K562 (cell line): Measurements from ENCODE around the gene DAPK2. TPM values are rescaled to one million over a fixed set of nuclear protein-coding genes. Genes with fewer than 3 reads are reported as not detected.

Experiments used
- ATF2 ChIP-seq: sonication (generic); formaldehyde crosslinking; IDR thresholded peaks from 2 replicates; pipeline ENCODE4 v1.8.1; 2022; ENCODE audit warnings: missing genetic modification reagents
- CREB1 ChIP-seq, 2 experiments: sonication (generic) in 1 of 2; formaldehyde crosslinking in 1 of 2; IDR thresholded peaks; 2 replicates each; pipeline versions ENCODE4 v1.6.1 to v1.8.0; 2012 to 2022; ENCODE audit warnings: inconsistent platforms in 1 of 2, mild to moderate bottlenecking in 1 of 2, missing genetic modification reagents in 1 of 2, moderate library complexity in 1 of 2
- EZH2 ChIP-seq: IDR thresholded peaks from 2 replicates; pipeline ENCODE4 v1.6.1; 2012; ENCODE audit warnings: low read depth, mild to moderate bottlenecking, inconsistent platforms, low read length, borderline replicate concordance
- JUND ChIP-seq, 2 experiments: IDR thresholded peaks; 2 replicates in 1 of 2; 3 replicates in 1 of 2; pipeline ENCODE4 v1.6.1; 2011; ENCODE audit warnings: borderline replicate concordance in 2 of 2, low read depth in 2 of 2, low read length in 2 of 2, improper control_type of control experiment in 1 of 2, missing biosample characterization in 1 of 2, missing genetic modification characterization in 1 of 2, missing genetic modification reagents in 1 of 2
- MYNN ChIP-seq, 2 experiments: sonication (generic); formaldehyde crosslinking in 1 of 2; IDR thresholded peaks; 2 replicates each; pipeline versions ENCODE4 v1.5.0 to v1.6.1; 2016 to 2020; ENCODE audit warnings: antibody characterized with exemption in 1 of 2, missing genetic modification reagents in 1 of 2
- RB1 ChIP-seq: fragments of 450-650 bp; IDR thresholded peaks from 2 replicates; pipeline ENCODE4 v1.6.1; 2017; ENCODE audit warnings: low read depth, mild to moderate bottlenecking
- RBM15 ChIP-seq: fragments of 200-400 bp; formaldehyde crosslinking; IDR thresholded peaks from 2 replicates; pipeline ENCODE4 v1.6.1; 2018; ENCODE audit warnings: mild to moderate bottlenecking, low read length, moderate library complexity; ENCODE audit not compliant: insufficient read depth
- SMAD1 ChIP-seq: fragments of 150-350 bp; IDR thresholded peaks from 2 replicates; pipeline ENCODE4 v1.6.1; 2014; ENCODE audit warnings: low read length, low read depth; ENCODE audit not compliant: partially characterized antibody
- SREBF2 ChIP-seq: sonication (generic); formaldehyde crosslinking; IDR thresholded peaks from 2 replicates; pipeline ENCODE4 v1.4.0; 2020; ENCODE audit warnings: mild to moderate bottlenecking, missing genetic modification reagents
- TEAD1 ChIP-seq, 2 experiments: fragments of 450-650 bp in 1 of 2; sonication (generic) in 1 of 2; formaldehyde crosslinking; IDR thresholded peaks; 2 replicates each; pipeline versions ENCODE4 v1.4.0 to v1.8.0; 2020 to 2022; ENCODE audit warnings: mild to moderate bottlenecking in 2 of 2, missing genetic modification reagents in 1 of 2
- ZBTB1 ChIP-seq: sonication (generic); formaldehyde crosslinking; IDR thresholded peaks from 2 replicates; pipeline ENCODE4 v1.8.1; 2023; ENCODE audit warnings: missing genetic modification reagents, low read depth, mild to moderate bottlenecking, borderline replicate concordance
- ZBTB34 ChIP-seq: fragments of 250-450 bp; sonication (Bioruptor Pico); IDR thresholded peaks from 2 replicates; pipeline ENCODE4 v1.8.0; 2021; ENCODE audit warnings: mild to moderate bottlenecking, moderate library complexity
- ZNF561 ChIP-seq: fragments of 450-650 bp; formaldehyde crosslinking; conservative IDR thresholded peaks from 2 replicates; pipeline ENCODE4 v1.4.0; 2020; ENCODE audit warnings: mild to moderate bottlenecking, moderate library complexity
- ZNF609 ChIP-seq: sonication (generic); formaldehyde crosslinking; IDR thresholded peaks from 2 replicates; pipeline ENCODE4 v1.8.1; 2023; ENCODE audit warnings: missing genetic modification reagents, mild to moderate bottlenecking, borderline replicate concordance
- ZNF79 ChIP-seq: fragments of 250-450 bp; sonication (Bioruptor Pico); IDR thresholded peaks from 2 replicates; pipeline ENCODE4 v1.4.0; 2020; ENCODE audit warnings: low read depth, mild to moderate bottlenecking, moderate library complexity
- ZSCAN29 ChIP-seq: fragments of 450-650 bp; IDR thresholded peaks from 2 replicates; pipeline ENCODE4 v1.6.1; 2017
- polyA plus RNA-seq, 8 experiments: library from polyadenylated mRNA; depleted of rRNA in 4 of 8; stranded (reverse) in 5 of 8; unstranded in 3 of 8; fragments of >200 nt; fragmentation: Nextera tagmentation in 2 of 8; fragmentation: Illumina TruSeq in 1 of 8; extraction: Ambion mirVana in 2 of 8; extraction: Trizol in 1 of 8; gene quantifications; 2 replicates each; pipeline versions ENCODE4 v1.2.1 to v1.2.3, GENCODE V29; 2011 to 2014; ENCODE audit warnings: inconsistent platforms in 1 of 8, missing spikeins in 1 of 8
- total RNA-seq, 7 experiments: library from RNA; depleted of rRNA in 6 of 7; stranded (reverse); fragments of >200 nt in 6 of 7; fragmentation: Illumina TruSeq in 2 of 7; extraction: Trizol in 2 of 7; gene quantifications; 2 replicates each; pipeline versions ENCODE4 v1.2.1 to v1.2.3, GENCODE V29; 2011 to 2021; ENCODE audit warnings: low replicate concordance in 1 of 7

The DAPK2 gene
- total and polyA plus RNA-seq, 9 of the 15 experiments (the other 6 are each of a cell fraction or from before 2014, with no cell fraction given) = 0.14 to 5.2 (median 2.2) TPM

GRCh38 chr15:63870487-63871209 lies 175.6 kb downstream of the DAPK2 start (continued):
- TF ChIP-seq ZNF609 (CRISPR knock-in tag) (peak; percentile 88), SMAD1 (no peak), RBM15 (no peak), ZNF561 (CRISPR knock-in tag) (no peak), SREBF2 (CRISPR knock-in tag) (no peak), ATF2 (CRISPR knock-in tag) (0 out of 2 replicates have a peak, but pooled peaks have one; percentile 46), EZH2 (no peak), TEAD1 (CRISPR knock-in tag; IDR thresholded peaks at IDR 0.05) (peak in 1 of 2 experiments; percentile 82; a peak in 1 of 4 replicates), ZSCAN29 (no peak), ZBTB34 (CRISPR knock-in tag) (no peak), RB1 (peak; percentile 30; the same call in 1 of the 2 replicates), ZNF79 (CRISPR knock-in tag) (no peak), JUND (IDR thresholded peaks at IDR 0.05; ENCODE audit: borderline replicate concordance, low read depth, low read length) (0 out of 2 replicates have a peak, but pooled peaks have one; percentile 8), JUND (tag; IDR thresholded peaks at IDR 0.05; ENCODE audit: borderline replicate concordance, low read depth, low read length) (peak; percentile 21; the same call in 1 of the 3 replicates), MYNN (IDR thresholded peaks at IDR 0.05) (0 out of 2 replicates have a peak, but pooled peaks have one; percentile 14), MYNN (CRISPR knock-in tag; IDR thresholded peaks at IDR 0.05) (0 out of 2 replicates have a peak, but pooled peaks have one; percentile 71), CREB1 (IDR thresholded peaks at IDR 0.05) (no peak), CREB1 (CRISPR knock-in tag; IDR thresholded peaks at IDR 0.05) (peak; percentile 63; the same call in 1 of the 2 replicates), ZBTB1 (CRISPR knock-in tag) (peak; percentile 73; the same call in 1 of the 2 replicates)
